Ishikawa (cell line): Measurements from ENCODE around the gene MCM7.

Experiments
- CEBPB ChIP-seq: IDR thresholded peaks from 2 replicates; pipeline ENCODE4 v1.6.1; 2012
- CREB1 ChIP-seq: IDR thresholded peaks from 2 replicates; pipeline ENCODE4 v1.6.1; 2012; ENCODE audit warnings: low read depth
- EGR1 ChIP-seq: IDR thresholded peaks from 2 replicates; pipeline ENCODE4 v1.6.1; 2012
- EP300 ChIP-seq: IDR thresholded peaks from 2 replicates; pipeline ENCODE4 v1.6.1; 2012; ENCODE audit warnings: borderline replicate concordance
- MAX ChIP-seq: IDR thresholded peaks from 2 replicates; pipeline ENCODE4 v1.6.1; 2012
- RAD21 ChIP-seq: IDR thresholded peaks from 2 replicates; pipeline ENCODE4 v1.6.1; 2012; ENCODE audit warnings: low read depth
- REST ChIP-seq: IDR thresholded peaks from 2 replicates; pipeline ENCODE4 v1.6.1; 2012; ENCODE audit warnings: low read depth, mild to moderate bottlenecking
- TAF1 ChIP-seq: IDR thresholded peaks from 2 replicates; pipeline ENCODE4 v1.6.1; 2012; ENCODE audit warnings: low read depth, mild to moderate bottlenecking

GRCh38 chr7:100118388-100119071 lies 17.3 kb upstream of the MCM7 start:
- TF ChIP-seq REST (no peak), RAD21 (no peak), CREB1 (no peak), MAX (peak; percentile 6), EGR1 (no peak), CEBPB (no peak), EP300 (no peak), TAF1 (no peak)
